Endothelial cell of umbilical vein (primary cell): ENCODE measurements around the gene ESPNL. TPM values are rescaled to one million over a fixed set of nuclear protein-coding genes. Genes with fewer than 3 reads are reported as not detected.

Source experiments
- BruUV-seq: library from RNA; stranded (reverse); fragments of 400-500 nt; replicated peaks from 2 replicates; lab custom pipeline; 2021; lab: Mats Ljungman, UMichigan
- CTCF ChIA-PET: fragments of 300-600, 350-600 bp; sonication (Branson Sonifier 250); formaldehyde crosslinking; loops from one replicate; lab custom pipeline; 2021; ENCODE audit warnings: antibody characterized with exemption, inconsistent platforms; lab: Charles Lee
- POLR2A ChIA-PET: fragments of 300-600, 350-600 bp; sonication (Branson Sonifier 250); formaldehyde crosslinking; loops from one replicate; lab custom pipeline; 2021; ENCODE audit warnings: antibody characterized with exemption, inconsistent platforms; lab: Charles Lee
- DNase-seq: peaks from one replicate; pipeline ENCODE4 v3.0.0-alpha.2; 2011; ENCODE audit warnings: low read depth, low spot score
- FAIRE-seq: peaks from 2 replicates; lab custom pipeline; 2011; peaks lifted over from hg19 to GRCh38; lab: Jason Lieb, UNC
- H2AFZ ChIP-seq: 2 replicates; pipeline ENCODE4 v1.6.0; 2012; ENCODE audit warnings: low read depth, low read length, control low read depth, inconsistent platforms
- H3K27ac ChIP-seq: 2 replicates; pipeline ENCODE4 v1.5.1; 2011; ENCODE audit warnings: low read depth, mild to moderate bottlenecking, control low read depth, low read length, moderate library complexity; ENCODE audit not compliant: insufficient read depth
- H3K27me3 ChIP-seq, 2 experiments: 2 replicates each; pipeline versions ENCODE4 v1.6.0 to v1.6.1; 2011; ENCODE audit warnings: low read length in 2 of 2, mixed read lengths in 1 of 2; ENCODE audit not compliant: control insufficient read depth in 2 of 2, insufficient read depth in 2 of 2
- H3K36me3 ChIP-seq, 2 experiments: 2 replicates in 1 of 2; 3 replicates in 1 of 2; pipeline ENCODE4 v1.5.1; 2011; ENCODE audit warnings: low read length in 2 of 2, mild to moderate bottlenecking in 1 of 2, moderate library complexity in 1 of 2; ENCODE audit not compliant: control insufficient read depth in 2 of 2, insufficient read depth in 2 of 2; ENCODE audit errors: extremely low read depth in 1 of 2
- H3K4me1 ChIP-seq: 3 replicates; pipeline ENCODE4 v1.5.1; 2011; ENCODE audit warnings: mild to moderate bottlenecking, low read length; ENCODE audit not compliant: control insufficient read depth, insufficient read depth; ENCODE audit errors: extremely low read depth
- H3K4me2 ChIP-seq: 2 replicates; pipeline ENCODE4 v1.6.1; 2011; ENCODE audit warnings: low read length, control low read depth, mixed read lengths; ENCODE audit not compliant: insufficient read depth
- H3K4me3 ChIP-seq, 3 experiments: fragments of 200-600 bp in 1 of 3; sonication (generic), shearing (Covaris generic) in 1 of 3; replicated peaks in 1 of 3; 2 replicates each; pipeline ENCODE4 v1.5.1; 2011 to 2016; ENCODE audit warnings: control low read depth in 3 of 3, low read length in 3 of 3, mild to moderate bottlenecking in 2 of 3, inconsistent platforms in 1 of 3, low read depth in 1 of 3, moderate library complexity in 1 of 3; ENCODE audit not compliant: insufficient read depth in 1 of 3
- H3K79me2 ChIP-seq: 2 replicates; pipeline ENCODE4 v1.6.0; 2012; ENCODE audit warnings: low read length, inconsistent platforms; ENCODE audit not compliant: control insufficient read depth, insufficient read depth
- H3K9ac ChIP-seq: replicated peaks from 2 replicates; pipeline ENCODE3; 2011; ENCODE audit warnings: low read length, control low read depth; ENCODE audit not compliant: insufficient read depth; ENCODE audit errors: extremely low read depth
- H3K9me1 ChIP-seq: replicated peaks from 3 replicates; pipeline ENCODE4 v1.6.0; 2011; ENCODE audit warnings: mild to moderate bottlenecking, low read length; ENCODE audit not compliant: control insufficient read depth, insufficient read depth; ENCODE audit errors: extremely low read depth
- H3K9me3 ChIP-seq: replicated peaks from 2 replicates; pipeline ENCODE4 v1.5.1; 2012; ENCODE audit warnings: low read length, inconsistent platforms; ENCODE audit not compliant: control insufficient read depth, insufficient read depth
- H4K20me1 ChIP-seq: replicated peaks from 2 replicates; pipeline ENCODE3; 2011; ENCODE audit warnings: mild to moderate bottlenecking, low read length; ENCODE audit not compliant: control insufficient read depth, insufficient read depth; ENCODE audit errors: extremely low read depth
- EZH2 ChIP-seq: IDR thresholded peaks from 2 replicates; pipeline ENCODE4 v1.6.1; 2012; ENCODE audit warnings: borderline replicate concordance, low read depth, mild to moderate bottlenecking, moderate library complexity, low read length, inconsistent platforms; ENCODE audit not compliant: severe bottlenecking
- FOS ChIP-seq: IDR thresholded peaks from 2 replicates; pipeline ENCODE4 v1.6.1; 2011; ENCODE audit warnings: mild to moderate bottlenecking, low read length, moderate library complexity, borderline replicate concordance; ENCODE audit not compliant: insufficient read depth
- GATA2 ChIP-seq: IDR thresholded peaks from 2 replicates; pipeline ENCODE4 v1.7.0; 2011; ENCODE audit warnings: low read depth, mild to moderate bottlenecking, moderate library complexity, mixed read lengths, low read length; ENCODE audit not compliant: insufficient read length, insufficient read depth
- JUN ChIP-seq: IDR thresholded peaks from 2 replicates; pipeline ENCODE4 v1.6.1; 2011; ENCODE audit warnings: borderline replicate concordance, low read depth; ENCODE audit not compliant: insufficient read length, insufficient read depth
- MAX ChIP-seq: IDR thresholded peaks from 2 replicates; pipeline ENCODE4 v1.6.1; 2011; ENCODE audit not compliant: insufficient read depth, insufficient read length
- MYC ChIP-seq: IDR thresholded peaks from one replicate; pipeline ENCODE4 v1.6.1; 2011; ENCODE audit warnings: mild to moderate bottlenecking, low read depth, low read length
- POLR2A ChIP-seq: IDR thresholded peaks from 2 replicates; pipeline ENCODE4 v1.6.1; 2012; ENCODE audit warnings: low read depth, mild to moderate bottlenecking, control low read depth, low read length
- POLR2AphosphoS5 ChIP-seq: IDR thresholded peaks from 2 replicates; pipeline ENCODE4 v1.6.1; 2012; ENCODE audit warnings: low read depth, mild to moderate bottlenecking, control low read depth, low read length, moderate library complexity; ENCODE audit not compliant: insufficient read depth
- dilution Hi-C: fragments of 300-500 bp; cut with MboI; formaldehyde crosslinking; loops from one replicate; pipeline ENCODE4 v1.15.0; 2019; ENCODE audit warnings: low sequenced_read_pairs; ENCODE audit not compliant: extremely low pct_ligation_motif_present
- intact Hi-C: fragments of 100-400 bp; cut with micrococcal nuclease; formaldehyde crosslinking; loops from one replicate; pipeline ENCODE4 v1.10.0; 2022
- polyA plus RNA-seq, 4 experiments: library from polyadenylated mRNA; depleted of rRNA in 3 of 4; stranded (reverse) in 3 of 4; unstranded in 1 of 4; fragments of >200 nt; gene quantifications; 2 replicates each; pipeline versions ENCODE4 v1.2.1 to v1.2.3, GENCODE V29; 2011 to 2012; ENCODE audit warnings: missing spikeins in 1 of 4
- total RNA-seq: library from RNA; stranded (reverse); gene quantifications from 2 replicates; pipeline ENCODE4 v1.2.3, GENCODE V29; 2021
- TF ChIP-seq, protein P1 (sequence below), 2 donors: IDR thresholded peaks; 1 replicate in 1 of 2; 2 replicates in 1 of 2; pipeline ENCODE4 v1.5.1; 2011; ENCODE audit warnings: low read length in 2 of 2, mild to moderate bottlenecking in 2 of 2, moderate library complexity in 2 of 2, control low read depth in 1 of 2, inconsistent platforms in 1 of 2, low read depth in 1 of 2; ENCODE audit not compliant: insufficient read depth in 1 of 2; ENCODE audit errors: extremely low read depth in 1 of 2

The ESPNL gene
- total and polyA plus RNA-seq, 2 donors (not counting 3 experiments of a cell fraction or from before 2014, with no cell fraction given), result not detected

DNA sequence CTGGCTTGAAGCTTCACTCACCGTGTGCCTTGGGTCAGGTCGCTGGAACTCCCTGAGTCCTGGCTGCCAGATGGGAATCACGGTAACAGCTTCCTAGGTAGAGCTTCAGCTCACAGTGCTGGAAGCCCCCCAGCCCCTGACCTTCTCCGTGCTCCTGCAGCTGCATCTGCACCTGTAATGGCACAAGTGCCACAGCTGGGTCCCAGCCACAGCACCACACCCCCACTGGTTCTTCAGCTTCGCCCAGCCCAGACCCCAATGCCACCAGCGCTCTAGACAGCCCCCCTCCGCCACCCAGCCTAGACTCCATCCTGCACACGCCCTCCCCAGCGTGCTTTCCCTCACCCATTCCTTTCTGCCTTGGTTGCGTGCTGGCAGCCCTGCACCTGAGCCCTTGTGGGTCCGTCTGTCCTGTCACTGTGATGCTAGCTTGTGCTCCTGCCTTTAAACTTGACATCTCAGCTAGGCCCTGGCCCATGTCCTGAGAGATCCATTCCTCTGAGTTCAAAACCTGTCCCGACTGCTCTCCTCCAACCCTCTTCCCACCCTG, 7.6 kb upstream of the ESPNL start:
- Histone ChIP-seq H3K36me3 (no peaks in the 10 kb centered on the region), H3K9ac (no peak overlapping the region), H3K4me1 (no peaks in the 10 kb centered on the region), H4K20me1 (no peaks in the 10 kb centered on the region), H3K4me3 (no peak overlapping the region), H3K27ac (no peak overlapping the region), H3K9me3 (no peaks in the 10 kb centered on the region), H3K79me2 (no peaks in the 10 kb centered on the region), H3K4me2 (no peak overlapping the region), H2AFZ (no peak overlapping the region), H3K9me1 (no peaks in the 10 kb centered on the region), H3K27me3 (no peaks in the 10 kb centered on the region)
- FAIRE-seq (no peak), DNase-seq (no peak)
- POLR2A ChIA-PET, result no interaction called here
- dilution Hi-C loops, result no loop called here
- intact Hi-C loops, result no loop called here
- BruUV-seq, result no TSS peak
- TF ChIP-seq FOS, result no peak
- no peak for TF ChIP-seq POLR2AphosphoS5
- TF ChIP-seq GATA2, result no peak
- no peak for TF ChIP-seq EZH2
- no peak for TF ChIP-seq MYC
- CTCF ChIA-PET, result no interaction called here

DNA sequence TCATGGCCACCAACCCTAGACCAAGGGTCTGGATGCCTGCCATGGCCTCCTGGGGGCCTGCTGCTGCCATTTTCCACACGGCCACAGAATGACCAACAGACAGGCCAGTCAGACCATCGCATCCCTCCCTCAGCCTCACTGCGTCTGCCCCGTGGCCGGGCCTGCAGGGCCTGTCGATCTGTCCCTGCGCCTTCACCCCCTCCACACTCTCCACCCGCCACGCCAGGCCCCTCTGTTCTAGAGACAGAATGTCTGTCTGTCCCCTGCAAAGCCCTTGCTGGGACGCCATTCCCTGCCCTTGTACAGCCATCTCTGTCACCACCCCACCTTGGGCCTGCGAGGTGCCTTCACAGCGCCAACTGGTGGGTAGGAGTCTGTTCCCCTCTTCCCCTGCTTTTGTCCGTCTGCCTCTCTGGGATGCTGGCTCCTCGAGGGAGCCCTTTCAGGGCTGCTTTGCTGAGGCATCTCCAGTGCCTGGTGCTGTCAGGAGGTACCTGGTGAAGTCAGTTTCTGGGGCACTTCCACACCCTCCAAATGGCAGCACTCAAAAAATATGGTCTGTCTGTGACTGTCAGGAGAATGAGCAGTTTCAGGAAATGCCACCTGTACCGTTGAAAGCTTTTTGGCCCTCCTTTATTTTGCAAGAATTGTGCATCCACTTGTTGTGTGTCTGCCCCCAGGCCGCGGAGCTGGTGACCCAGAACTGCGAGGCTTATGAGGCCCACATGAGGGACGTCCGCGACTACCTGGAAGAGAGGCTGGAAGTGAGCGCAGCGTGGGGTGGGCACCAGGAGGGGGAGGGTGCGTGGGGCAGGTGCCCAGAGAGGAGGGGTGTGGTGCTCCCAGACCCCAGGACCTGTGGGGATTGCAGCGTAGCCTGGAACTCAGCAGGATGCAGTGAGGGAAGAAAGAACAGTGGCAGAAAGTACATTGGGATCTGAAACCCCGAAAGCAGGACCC, 6.7 kb upstream of the ESPNL start:
- POLR2A ChIA-PET, result no interaction called here
- H3K27ac ChIP-seq, result no peak overlapping the region
- no TSS peak for BruUV-seq
- no peaks in the 10 kb centered on the region for H3K9me1 ChIP-seq
- H3K4me3 ChIP-seq, result no peak overlapping the region
- no peak overlapping the region for H3K9ac ChIP-seq
- H3K4me2 ChIP-seq, result no peak overlapping the region
- H3K9me3 ChIP-seq, result no peaks in the 10 kb centered on the region
- H3K27me3 ChIP-seq, result no peaks in the 10 kb centered on the region
- FAIRE-seq (no peak), DNase-seq (no peak)
- no peaks in the 10 kb centered on the region for H3K36me3 ChIP-seq
- intact Hi-C loops (no loop called here), dilution Hi-C loops (no loop called here)
- CTCF ChIA-PET, result no interaction called here
- no peak overlapping the region for H2AFZ ChIP-seq
- no peaks in the 10 kb centered on the region for H3K79me2 ChIP-seq
- no peaks in the 10 kb centered on the region for H3K4me1 ChIP-seq
- H4K20me1 ChIP-seq, result no peaks in the 10 kb centered on the region
- TF ChIP-seq FOS (no peak), POLR2AphosphoS5 (no peak), JUN (no peak), MAX (no peak), GATA2 (no peak), MYC (no peak), EZH2 (no peak), POLR2A (no peak)
- TF ChIP-seq, protein P1, sequence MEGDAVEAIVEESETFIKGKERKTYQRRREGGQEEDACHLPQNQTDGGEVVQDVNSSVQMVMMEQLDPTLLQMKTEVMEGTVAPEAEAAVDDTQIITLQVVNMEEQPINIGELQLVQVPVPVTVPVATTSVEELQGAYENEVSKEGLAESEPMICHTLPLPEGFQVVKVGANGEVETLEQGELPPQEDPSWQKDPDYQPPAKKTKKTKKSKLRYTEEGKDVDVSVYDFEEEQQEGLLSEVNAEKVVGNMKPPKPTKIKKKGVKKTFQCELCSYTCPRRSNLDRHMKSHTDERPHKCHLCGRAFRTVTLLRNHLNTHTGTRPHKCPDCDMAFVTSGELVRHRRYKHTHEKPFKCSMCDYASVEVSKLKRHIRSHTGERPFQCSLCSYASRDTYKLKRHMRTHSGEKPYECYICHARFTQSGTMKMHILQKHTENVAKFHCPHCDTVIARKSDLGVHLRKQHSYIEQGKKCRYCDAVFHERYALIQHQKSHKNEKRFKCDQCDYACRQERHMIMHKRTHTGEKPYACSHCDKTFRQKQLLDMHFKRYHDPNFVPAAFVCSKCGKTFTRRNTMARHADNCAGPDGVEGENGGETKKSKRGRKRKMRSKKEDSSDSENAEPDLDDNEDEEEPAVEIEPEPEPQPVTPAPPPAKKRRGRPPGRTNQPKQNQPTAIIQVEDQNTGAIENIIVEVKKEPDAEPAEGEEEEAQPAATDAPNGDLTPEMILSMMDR (IDR thresholded peaks at IDR 0.05; ENCODE audit: extremely low read depth in 1 of 2, insufficient read depth in 1 of 2, low read depth in 1 of 2, low read length in 2 of 2), result no peak
